GM15510 (cell line): ENCODE results near the gene AEN.
A peak's percentile ranks its signal among the peaks of the same experiment; 100 is the strongest.

Experiments used
- POLR2A ChIP-seq: IDR thresholded peaks from 3 replicates; pipeline ENCODE4 v1.6.1; 2011; ENCODE audit warnings: borderline replicate concordance; ENCODE audit not compliant: insufficient read length; ENCODE audit errors: extremely low read depth

AEN gene

GRCh38 chr15:88637841-88638625 lies 16.9 kb downstream of the AEN start:
- TF ChIP-seq POLR2A = no peak

DNA sequence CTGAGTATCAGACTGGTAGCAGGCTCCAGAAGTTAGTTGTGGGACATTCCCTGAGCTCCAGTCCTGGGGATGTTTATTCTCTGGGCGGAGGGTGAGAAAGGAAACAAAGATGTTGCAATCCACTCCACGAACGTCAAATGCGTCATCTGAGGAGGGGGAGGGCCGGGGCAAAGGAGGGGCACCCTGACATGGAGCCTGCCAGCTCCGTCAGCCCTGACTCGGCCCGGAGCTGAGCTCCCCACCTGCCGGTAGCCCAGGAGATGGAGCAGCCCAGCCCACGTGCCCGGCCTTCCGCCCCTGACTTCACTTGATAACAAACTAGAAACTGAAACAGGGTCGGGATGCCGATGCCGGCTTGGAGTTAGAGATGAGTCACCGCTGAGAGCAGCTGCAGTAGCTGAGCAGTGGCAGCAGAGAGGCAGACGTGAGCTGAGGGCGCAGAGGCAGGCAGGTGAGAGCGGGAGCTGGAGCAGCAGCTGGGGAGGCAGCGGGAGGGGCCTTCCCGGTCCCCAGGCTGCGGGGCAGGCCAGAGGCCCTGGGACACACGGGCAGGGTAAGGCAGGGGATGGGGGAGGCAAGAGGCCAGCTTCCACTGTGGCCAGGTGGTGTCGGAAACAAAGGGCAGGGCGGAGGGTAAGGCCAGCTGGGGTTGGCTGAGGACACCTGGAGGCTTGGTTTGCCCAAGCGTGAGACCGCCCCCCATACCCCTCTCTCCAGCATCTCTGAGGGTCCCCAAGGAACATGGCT lies 17.7 kb downstream of the AEN start, which contains the start of gene ISG20:
Gene ISG20 (plus strand): TSS at position 391 of the 747 bp plus-strand sequence. CDS start 351 bp downstream, at position 742.
- TF ChIP-seq POLR2A = peak; percentile 93

DNA sequence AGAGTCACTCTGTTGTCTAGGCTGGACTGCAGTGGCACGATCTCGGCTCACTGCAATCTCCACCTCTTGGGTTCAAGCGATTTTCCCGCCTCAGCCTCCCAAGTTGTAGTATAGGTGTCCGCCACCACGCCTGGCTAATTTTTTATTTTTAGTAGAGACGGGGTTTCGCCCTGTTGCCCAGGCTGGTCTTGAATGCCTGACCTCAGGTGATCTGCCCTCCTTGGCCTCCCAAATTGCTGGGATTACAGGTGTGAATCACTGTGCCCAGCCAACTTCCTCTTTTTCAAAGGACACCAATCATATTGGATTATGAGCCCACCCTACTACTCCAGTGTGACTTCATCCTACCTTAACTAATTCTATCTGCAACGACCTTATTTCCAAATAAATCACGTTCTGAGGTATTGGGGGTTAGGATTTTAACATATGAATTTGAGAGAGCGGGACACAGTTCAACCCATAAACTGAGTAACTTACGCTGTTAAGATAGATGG lies 20.9 kb downstream of the AEN start:
- TF ChIP-seq POLR2A = no peak

DNA sequence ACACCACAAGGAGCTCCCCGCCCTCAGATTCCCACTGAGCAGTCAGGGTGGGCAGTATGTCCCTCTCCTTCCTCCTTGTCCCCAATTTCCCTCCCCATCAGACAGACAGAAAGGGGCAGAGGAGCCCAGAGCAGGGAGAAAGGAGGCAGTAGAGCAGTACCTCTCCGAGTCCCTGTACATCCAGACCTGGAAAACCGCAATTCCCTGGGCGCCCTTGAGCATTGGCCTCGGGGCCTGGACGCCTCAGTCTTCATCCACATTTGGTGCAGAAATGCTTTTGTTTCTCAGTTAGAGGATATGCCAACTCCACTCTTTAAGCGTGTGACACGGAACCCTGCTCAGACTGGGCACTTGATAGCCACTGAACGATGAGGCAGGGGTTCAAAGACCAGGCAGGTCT lies 23.6 kb downstream of the AEN start:
- no peak for TF ChIP-seq POLR2A

GRCh38 chr15:88645171-88646087 lies 24.3 kb downstream of the AEN start:
- no peak for TF ChIP-seq POLR2A

DNA sequence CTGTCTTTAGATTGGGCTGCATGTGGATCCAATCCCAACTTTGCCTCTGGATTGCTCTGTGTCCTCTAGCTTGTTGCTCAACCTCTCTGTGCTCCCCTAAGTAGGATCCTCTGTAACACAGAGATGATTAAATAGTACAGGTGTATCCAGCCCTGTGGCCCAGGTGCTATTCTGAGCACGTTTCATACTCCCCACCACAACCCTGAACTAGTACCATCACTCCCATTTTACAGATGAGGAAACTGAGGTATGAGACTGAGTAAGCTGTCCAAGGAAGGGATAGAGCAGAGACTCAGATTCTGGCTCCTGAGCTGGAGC lies 24.9 kb downstream of the AEN start:
- TF ChIP-seq POLR2A = no peak

DNA sequence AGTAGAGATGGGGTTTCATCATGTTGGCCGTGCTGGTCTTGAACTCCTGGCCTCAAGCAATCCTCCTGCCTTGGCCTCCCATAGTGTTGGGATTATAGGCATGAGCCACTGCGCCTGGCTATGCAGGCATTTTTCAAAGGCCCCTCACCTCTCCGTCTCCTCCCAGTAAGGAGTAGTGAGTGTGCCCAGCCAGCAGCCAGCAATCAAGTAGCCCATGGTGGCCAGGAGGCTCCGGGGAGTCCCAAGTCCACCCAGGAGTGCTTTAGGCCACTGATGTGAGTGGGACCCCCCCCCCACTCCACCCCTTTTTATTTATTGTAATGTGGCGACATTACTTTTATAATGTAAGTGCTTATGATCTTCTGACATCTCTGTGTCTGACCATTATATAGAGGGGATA lies 25.8 kb downstream of the AEN start:
- TF ChIP-seq POLR2A = no peak

DNA sequence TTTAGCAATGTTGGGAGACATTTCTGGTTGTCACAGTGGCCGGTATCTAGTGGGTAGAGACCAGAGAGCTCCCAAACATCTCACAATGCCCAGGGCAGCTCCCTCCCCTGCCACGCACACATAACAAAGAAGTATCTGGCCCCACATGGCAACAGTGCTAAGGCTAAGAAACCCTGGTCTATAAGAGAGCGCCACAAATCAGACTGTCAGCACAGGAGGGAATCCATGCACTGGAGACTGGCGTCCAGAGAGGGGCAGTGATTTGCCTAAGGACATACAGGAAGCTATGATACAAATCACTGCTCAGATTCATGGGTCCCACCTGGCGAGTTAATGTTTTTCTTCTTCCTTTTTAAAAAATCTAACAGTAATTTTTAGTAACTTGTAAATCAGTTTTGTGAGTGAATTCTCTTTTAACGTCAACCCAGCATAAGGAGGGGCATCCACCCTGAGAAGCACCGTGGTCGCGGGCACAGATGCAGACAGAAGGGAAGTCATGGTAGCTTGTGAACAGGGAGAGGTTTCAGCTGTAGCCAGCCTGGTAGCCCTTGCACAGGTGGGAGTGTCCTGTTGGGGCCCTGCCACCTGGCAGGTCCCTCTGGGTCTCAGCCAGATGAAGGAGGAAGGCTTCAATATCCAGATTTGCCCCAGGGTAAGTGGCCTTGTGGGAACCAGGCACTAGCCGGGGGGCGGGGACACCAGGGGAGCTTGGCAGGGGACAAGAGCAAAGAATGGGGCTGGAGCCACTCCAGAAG lies 26.4 kb downstream of the AEN start:
- no peak for TF ChIP-seq POLR2A

DNA sequence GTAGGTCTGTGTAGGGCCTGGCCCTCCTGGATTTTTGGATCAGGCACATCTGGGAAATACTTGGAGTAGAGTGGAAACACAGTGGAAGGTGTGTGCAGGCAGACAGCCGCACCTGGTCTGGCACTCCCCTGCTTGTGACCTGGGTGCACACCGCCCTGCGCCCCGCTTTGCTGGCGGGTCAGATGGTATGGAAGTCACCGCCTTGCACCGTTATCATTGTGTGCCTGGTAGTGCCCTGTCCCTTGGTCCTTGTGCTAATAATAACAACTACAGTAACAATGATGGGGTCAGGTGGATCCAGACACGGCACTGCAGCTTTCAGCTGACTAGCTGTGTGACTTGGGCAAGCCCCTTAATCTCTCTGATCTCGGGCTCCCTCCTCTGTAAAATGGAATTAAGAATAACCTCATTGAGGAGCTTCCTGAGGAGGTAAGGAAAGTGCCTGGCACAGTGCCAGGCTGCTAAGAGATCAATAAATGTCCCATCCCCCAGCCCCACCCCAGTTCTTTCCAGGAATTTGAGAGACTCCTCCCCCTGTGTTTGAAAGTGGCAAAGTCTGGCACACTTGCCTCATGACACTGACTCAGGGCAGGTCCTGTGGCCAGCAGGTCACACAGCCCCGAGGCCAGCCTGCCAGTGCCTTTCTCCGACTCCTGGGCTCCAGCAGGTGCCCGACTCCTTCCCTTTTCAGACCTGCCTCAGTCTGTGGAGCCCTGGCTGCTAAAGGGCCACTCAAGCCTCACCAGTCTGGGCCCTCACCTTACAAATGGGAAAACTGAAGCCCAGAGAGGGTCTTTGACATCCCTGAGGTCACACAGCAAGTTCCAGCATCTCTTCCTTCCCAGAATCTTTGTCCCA lies 27.4 kb downstream of the AEN start:
- TF ChIP-seq POLR2A = no peak

DNA sequence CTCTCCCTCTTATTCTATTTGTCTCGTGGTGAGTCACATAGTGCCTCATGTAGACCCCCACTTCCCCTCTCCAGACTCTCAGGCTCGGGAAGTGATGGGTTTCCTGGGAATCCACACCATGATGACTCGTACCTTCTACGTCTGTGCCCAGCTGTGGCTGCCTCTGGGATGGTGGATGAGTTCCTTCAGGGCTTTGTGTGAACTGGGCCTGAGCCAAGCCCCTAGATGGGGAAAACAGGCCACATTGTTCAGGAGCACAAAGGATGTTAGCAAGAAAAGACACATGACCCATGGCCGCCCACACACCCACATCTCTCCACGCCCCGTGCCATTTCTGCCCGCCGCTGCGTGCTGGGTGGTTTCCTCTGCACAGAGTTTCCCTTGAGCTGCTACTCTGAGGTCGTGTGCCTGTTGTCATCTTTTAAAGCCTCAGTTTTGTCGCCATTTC lies 28.2 kb downstream of the AEN start:
- peak; percentile 14 for TF ChIP-seq POLR2A

DNA sequence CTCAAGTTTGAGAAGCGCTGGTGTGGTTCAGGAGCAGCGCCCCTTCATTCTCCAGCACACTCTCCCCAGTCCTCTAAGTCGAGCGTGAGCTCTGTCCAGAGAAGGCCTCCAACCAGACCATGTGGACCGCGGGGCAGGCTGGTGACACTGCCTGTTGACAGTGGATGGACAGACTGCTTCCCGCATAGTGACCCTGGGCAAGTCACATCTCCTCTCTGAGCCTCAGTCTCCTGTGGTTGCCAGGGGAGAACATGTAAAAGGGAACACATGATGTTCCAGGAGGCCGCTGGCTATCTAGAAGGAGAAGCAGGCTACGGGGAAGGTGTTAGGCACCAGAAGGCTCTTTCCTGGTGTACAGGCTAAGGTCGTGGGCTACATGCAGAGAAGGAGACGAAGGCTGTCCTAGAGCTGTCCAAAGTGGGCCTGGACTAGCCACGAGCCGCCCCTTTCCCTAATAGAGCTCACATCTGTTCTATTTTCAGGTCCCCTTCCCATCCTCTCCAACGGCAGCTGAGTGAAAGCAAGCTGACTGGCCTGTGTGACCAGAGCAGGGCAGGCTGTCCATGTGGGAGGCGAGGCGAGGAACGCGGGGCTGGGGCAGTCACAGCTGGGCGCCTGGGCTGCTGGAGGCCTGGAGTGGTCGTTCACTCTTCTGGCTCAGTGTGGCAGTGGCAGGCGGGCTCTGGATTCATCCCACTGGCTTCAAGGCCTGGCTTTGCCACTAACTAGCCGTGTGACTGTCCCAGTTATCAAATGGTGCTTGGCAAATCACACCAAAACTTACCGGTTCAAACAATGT lies 28.8 kb downstream of the AEN start:
- TF ChIP-seq POLR2A = no peak

DNA sequence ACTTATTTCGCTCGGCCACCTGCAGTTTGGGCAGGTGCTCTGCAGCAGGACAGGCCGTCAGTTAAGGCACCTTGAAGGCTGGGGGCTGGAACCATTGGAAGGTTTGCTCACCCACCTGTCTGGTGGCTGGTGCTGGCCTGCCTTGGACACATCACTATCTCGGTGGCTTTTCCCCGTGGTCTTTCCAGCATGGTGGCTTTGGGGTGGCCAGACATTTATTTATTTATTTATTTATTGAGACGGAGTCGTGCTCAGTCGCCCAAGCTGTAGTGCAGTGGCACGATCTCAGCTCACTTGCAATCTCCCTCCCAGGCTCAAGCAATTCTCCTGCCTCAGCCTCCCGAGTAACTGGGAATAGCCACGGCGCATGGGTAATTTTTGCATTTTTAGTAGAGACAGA lies 29.4 kb downstream of the AEN start:
- TF ChIP-seq POLR2A = no peak

DNA sequence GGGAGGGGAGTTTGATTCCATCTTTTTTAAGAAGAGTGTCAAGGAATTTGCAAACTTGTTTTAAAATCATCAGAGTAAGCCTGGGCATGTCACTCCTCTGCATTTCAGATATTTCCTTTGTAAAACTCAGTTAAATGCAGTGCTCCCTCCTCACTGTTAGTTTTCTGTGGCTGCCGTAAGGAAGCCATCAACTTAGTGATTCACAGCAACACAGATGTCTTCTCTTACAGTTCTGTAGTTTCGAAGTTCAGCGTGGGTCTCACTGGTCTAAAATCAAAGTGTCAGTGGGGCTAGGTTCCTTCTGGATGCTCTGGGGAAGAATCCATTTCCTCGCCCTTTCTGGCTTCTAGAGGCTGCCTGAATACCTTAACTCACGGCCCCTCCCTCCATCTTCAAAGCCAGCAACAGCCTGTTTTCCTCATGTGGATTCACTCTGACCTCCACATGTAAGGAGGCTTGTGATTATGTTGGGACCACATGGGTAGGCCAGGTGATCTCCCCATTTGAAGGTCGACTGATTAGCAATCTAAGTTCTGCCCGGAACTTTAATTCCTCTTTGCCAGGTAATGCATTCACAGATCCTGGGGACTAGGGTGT lies 30.1 kb downstream of the AEN start:
- TF ChIP-seq POLR2A = no peak

DNA sequence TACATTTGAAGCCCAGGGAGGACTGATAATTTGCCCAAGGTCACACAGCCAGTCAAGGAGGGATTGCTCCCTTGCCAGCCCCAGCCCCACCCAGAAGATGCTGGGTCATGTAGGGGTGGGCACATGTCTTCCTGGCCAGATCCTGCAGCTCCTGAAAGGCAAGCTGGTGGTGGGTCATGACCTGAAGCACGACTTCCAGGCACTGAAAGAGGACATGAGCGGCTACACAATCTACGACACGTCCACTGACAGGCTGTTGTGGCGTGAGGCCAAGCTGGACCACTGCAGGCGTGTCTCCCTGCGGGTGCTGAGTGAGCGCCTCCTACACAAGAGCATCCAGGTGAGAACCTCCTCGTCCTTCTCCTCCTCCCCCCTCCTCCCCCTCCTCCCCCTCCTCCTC lies 30.8 kb downstream of the AEN start:
- no peak for TF ChIP-seq POLR2A
